H1 (cell line): ENCODE results near the gene STK11. TPM values are rescaled to one million over a fixed set of nuclear protein-coding genes. Genes with fewer than 3 reads are reported as not detected.

Source experiments
- ATF3 ChIP-seq: IDR thresholded peaks from 2 replicates; pipeline ENCODE4 v1.6.1; 2011; ENCODE audit warnings: low read depth, mild to moderate bottlenecking, low read length; ENCODE audit not compliant: insufficient read depth
- CTBP2 ChIP-seq: IDR thresholded peaks from 2 replicates; pipeline ENCODE4 v1.7.0; 2011; ENCODE audit warnings: borderline replicate concordance, mild to moderate bottlenecking, moderate library complexity, mixed read lengths, low read length; ENCODE audit not compliant: insufficient read depth, insufficient read length
- FOSL1 ChIP-seq: IDR thresholded peaks from 2 replicates; pipeline ENCODE4 v1.6.1; 2011; ENCODE audit warnings: mild to moderate bottlenecking, low read depth, low read length, moderate library complexity; ENCODE audit not compliant: insufficient read depth
- GABPA ChIP-seq: IDR thresholded peaks from 2 replicates; pipeline ENCODE4 v1.6.1; 2011; ENCODE audit warnings: mild to moderate bottlenecking, low read length, moderate library complexity, borderline replicate concordance; ENCODE audit not compliant: insufficient read depth
- SRF ChIP-seq: IDR thresholded peaks from 2 replicates; pipeline ENCODE4 v1.6.1; 2011; ENCODE audit warnings: mild to moderate bottlenecking, low read depth, low read length, moderate library complexity
- TCF12 ChIP-seq: IDR thresholded peaks from 2 replicates; pipeline ENCODE4 v1.6.1; 2011; ENCODE audit warnings: low read depth, mild to moderate bottlenecking, low read length
- TEAD4 ChIP-seq: IDR thresholded peaks from 2 replicates; pipeline ENCODE4 v1.6.1; 2012; ENCODE audit warnings: low read depth, low read length, inconsistent platforms, mixed read lengths
- USF2 ChIP-seq: IDR thresholded peaks from 2 replicates; pipeline ENCODE4 v1.6.1; 2011; ENCODE audit warnings: low read length, improper control_type of control experiment
- polyA plus RNA-seq, 7 experiments: library from polyadenylated mRNA; depleted of rRNA in 3 of 7; stranded (reverse) in 5 of 7; unstranded in 2 of 7; fragments of >200 nt in 5 of 7; fragments of 200-250 nt in 2 of 7; gene quantifications; 1 replicate in 5 of 7; 2 replicates in 1 of 7; 4 replicates in 1 of 7; pipeline versions ENCODE4 v1.2.1 to v1.2.3, GENCODE V29; 2011 to 2013; ENCODE audit warnings: missing spikeins in 2 of 7, mixed read lengths in 2 of 7
- total RNA-seq: library from RNA; stranded (reverse); fragmentation: NEBNext Ultra II Directional; extraction: Animal tissue kit (Norgen Biotek cat#: 25700); gene quantifications from 2 replicates; pipeline ENCODE4 v1.2.1, GENCODE V29; 2021

STK11 gene
- total and polyA plus RNA-seq, 2 of the 8 experiments (the other 6 are each of a cell fraction or from before 2014, with no cell fraction given): 45.3 to 70.7 TPM

GRCh38 chr19:1205114-1206099 lies at the start of gene STK11 (continued):
- TF ChIP-seq ATF3 (no peak), SRF (no peak), GABPA (no peak), FOSL1 (no peak), CTBP2 (no peak), TEAD4 (no peak), TCF12 (0 out of 2 replicates have a peak, but pooled peaks have one; percentile 29), USF2 (no peak)
- TF ChIP-seq, all 59 proteins: peak for 18
